ENCODE results near the gene ACADSB.

Gene ACADSB

GRCh38 chr10:123103944-123104343 lies 95.1 kb downstream of the ACADSB start:
- DNase-seq: no peak
